HG03060 (cell line): ENCODE data around the gene OPALIN.

Experiments used
- ATAC-seq: cut with Tn5 transposase; IDR thresholded peaks from one replicate; pipeline ENCODE4 v1.9.1; 2021; ENCODE audit warnings: low read depth, moderate number of reproducible peaks; ENCODE audit not compliant: unreplicated experiment

Gene OPALIN

DNA sequence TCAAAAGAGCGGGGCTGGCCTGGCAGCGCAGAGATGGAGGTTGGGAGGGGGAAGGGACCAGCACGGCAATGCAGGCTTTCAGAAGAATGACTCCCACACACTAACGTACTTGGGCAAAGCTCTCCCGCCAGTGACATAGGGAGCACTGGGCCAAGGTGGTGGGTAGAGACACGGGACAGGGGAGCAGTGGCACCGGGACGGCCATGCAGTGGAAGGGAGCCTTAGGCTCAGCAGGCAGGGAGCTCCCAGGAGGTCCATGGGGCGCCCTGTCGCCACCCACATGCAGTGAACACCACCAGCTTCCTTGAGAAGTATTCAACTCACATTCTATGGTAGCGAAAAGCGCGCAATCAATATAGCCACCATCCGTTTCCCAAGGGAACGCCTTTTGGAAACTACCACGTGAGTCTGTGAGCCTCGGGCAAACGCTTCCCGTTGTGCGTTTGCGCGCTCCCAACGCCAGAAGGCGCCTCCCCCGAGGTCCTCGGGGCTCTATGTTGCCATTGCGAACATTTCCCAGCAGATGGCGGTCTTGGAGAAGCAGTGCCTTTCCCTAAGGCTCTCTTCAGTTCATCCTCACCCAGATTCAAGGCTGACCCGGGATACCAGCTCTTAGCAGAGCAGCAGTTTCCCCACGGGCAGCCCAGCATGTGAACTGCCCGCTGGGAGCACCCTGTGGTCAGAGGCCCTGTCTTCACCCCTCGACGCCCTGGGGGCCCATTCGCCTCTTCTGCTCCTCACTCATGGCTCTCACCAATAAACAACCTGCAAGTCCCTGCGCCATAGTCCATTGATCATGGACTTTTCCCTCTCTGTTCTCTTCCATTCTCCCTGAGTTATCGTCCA, 16.4 kb upstream of the OPALIN start:
- no peak for ATAC-seq

DNA sequence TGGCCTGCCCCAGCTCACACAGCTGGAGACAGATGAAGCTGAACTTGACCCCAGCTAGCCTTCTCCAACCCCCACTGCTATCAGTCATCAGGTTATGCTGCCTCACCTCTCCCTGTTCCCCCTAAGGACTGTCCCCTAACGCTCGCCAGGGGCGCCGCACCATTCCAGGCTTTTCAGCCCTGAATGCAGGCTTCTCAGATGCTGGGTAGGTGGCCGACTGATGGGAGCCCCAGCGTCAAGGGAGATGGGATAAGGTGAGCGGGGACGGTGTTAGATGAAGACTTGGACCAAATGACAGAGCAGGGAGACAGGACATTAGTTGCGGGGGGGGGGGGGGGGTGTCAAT, 15.8 kb upstream of the OPALIN start:
- no peak for ATAC-seq

DNA sequence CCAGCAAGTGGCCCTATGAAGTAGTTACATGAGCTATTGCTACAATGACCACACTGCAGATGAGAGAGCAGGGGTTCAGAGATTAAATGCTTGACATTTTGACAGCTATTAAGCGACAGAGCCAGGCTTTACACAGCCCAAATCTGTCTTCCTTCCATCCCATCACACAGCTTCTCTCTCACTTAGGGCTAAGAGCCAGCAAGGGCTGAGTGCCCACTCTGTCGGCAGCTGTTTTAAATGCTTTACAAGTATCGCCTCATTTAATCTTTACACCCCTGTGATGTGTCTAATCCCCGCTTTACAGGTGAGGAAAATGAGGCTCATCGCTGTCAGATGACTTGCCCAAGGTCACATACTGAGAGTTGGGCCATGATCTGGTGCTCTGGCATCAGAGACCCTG, 15.2 kb upstream of the OPALIN start:
- no peak for ATAC-seq

DNA sequence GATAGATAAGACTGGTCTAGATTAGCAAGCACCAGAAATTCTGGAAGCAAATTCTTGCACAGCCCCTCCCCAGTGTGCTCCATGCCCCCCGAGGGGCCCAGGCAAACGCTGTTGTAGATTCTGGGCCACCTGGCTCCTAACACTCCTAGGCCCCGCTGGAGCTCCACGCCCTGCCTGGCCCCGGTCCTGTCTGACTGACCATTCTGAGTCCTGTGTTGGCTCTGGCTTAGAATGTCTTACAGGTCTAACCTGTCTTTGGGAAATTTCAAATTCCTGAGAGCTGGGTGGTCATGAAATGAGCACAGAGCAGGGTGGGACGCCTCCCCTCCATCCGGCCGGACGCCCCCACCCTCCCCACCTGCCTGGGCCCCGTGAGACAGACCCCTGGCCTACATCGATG, 12.6 kb upstream of the OPALIN start:
- ATAC-seq, result no peak

DNA sequence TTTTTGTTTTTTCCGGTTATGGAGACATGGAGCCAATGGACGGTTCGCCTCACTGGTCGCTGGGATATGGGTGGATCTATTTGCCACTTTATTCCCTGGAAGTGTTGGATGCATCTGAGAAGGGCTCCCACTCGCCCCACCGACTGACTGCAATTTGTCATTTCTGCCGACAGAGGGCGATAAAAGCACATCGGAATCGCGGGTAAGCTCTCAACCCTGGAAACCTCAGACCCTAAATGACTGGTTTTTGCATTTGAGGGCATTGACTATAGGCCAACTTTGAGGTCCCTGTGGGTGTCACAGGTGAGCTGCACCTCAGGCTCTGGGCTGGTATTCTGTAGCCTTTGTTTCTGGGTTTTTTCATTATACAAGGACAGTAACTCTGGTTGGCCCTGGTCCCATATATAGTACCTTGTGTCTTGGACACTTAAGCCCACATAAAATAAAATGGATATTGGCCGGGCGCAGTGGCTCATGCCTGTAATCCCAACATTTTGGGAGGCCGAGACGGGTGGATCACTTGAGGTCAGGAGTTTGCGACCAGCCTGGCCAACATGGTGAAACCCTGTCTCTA, 11.9 kb upstream of the OPALIN start:
- ATAC-seq, result no peak

DNA sequence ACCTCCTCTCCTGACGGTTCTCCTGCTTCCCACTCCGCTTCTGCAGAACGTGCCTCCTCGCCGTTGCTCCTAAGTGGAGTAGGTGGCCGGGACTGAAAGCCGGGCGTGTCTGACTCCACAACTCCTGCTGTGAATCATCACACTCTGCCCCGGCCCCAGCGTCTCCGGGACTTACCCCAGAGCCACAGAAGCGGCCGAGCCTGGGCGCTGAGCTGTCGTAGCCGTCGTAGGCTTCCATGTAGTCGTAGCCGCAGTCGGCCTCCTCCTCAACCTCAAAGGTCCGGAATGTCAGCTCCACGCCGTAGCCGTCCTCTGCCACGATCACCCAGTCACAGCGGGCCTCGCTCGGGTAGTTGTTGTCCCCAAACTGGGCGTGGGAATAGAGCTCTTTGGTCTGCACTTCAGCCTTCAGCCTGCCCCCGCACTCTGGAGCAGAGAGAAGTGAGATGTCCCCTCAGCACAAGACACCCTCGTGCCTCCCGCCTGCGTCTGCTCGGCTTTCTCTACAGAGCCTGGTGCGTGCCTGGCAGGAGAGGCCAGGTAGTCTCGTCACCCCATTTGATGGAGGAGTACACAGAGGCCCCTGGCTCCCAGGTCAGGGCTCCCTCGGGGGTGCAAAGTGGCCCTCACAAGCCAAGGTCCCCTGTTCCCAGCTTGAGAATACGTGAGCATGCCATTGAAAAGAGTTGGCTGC, 11.2 kb upstream of the OPALIN start:
- ATAC-seq, result no peak

DNA sequence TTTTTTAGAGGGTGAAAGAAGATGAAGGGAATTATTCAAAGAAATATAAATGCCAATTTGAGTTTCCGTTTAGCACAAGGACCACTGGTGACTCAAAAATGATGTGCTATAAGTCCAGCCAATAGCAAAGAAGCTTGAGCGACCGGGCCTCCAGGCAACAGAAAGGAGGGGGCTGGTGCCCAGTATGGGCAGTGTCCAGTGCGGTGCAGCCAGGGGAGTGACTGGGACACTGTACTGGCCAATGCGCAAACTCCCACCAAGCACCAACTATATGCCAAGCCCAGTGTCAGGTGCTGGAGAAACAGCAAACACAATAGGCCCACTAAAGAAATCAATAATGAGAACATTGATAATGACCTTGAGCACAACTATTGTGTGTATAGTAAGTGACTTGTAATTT, 10.2 kb upstream of the OPALIN start:
- ATAC-seq, result no peak

DNA sequence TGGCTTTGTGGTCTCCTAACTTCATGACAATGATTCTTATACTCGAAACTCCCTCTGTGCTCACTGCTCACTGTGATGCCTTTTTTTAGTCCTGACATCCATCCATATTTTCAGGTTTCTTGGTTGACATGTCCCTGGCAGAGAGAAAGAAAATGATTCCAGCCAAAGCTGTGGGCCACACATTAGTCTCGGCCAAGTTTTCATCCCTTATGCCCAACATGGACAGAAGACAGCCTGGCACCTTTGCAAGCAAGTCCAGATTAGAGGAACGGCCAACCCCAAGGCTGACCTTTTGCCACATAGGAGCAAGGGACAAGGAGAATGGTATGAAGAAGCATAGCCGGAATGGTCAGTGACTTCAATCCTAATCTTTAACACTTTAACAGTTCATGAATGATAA, 8.7 kb upstream of the OPALIN start:
- ATAC-seq, result no peak

DNA sequence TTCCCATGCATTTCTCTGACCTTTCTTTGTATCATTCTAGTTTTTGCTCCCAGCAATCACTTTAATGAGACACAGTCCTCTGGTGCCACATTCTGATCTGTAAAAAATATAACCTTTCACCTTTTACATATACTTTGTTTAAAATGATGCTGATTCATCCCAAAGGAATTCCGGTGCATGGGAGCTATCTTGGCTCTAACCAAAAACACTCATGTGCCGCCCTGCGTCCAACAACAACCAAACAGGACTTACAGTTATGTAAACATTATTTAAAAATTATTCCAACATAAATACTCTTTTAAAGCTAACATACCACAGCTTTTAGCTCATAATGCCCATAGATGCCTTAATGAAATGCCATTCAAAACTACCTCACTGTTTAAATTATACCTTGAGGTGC, 7.7 kb upstream of the OPALIN start:
- ATAC-seq, result no peak

DNA sequence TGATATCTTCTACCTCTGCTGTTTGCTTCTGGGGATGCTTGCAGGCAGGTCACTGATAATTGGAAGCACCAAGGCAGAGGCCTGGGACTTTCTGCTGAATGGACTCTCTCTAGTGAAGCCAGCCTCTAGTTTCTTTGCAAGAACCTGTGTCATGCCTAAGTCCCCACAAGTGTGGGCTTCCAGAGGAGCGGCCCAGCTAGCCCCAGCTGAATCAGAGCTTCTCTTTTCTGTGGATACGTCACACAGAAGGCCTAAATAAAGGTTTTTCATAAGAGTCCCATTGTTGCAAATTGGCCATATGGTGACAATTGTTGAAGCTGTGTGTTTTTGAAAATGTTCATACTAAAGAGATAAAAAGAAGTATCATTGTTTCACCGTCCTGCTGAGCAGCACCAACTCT, 6.8 kb upstream of the OPALIN start:
- ATAC-seq, result no peak

DNA sequence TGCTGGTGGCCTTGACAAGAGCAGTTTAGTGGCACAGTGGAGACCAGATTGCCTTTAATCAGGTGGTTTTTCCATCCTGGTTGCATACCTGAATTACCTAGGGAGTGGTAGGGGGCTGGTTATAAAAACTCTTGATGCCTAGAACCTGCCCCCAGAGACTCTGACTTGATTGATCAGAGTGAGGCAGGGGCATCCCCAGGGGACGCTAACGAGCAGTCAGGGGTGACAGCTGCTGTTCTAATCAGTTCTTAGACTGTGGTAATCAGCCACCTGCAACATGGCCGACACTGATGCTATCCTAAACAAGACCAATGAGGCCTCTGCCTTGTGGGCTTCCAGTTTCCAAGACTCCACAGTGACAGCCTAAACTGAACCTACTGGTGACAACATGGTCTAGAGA, 2.0 kb upstream of the OPALIN start:
- no peak for ATAC-seq

DNA sequence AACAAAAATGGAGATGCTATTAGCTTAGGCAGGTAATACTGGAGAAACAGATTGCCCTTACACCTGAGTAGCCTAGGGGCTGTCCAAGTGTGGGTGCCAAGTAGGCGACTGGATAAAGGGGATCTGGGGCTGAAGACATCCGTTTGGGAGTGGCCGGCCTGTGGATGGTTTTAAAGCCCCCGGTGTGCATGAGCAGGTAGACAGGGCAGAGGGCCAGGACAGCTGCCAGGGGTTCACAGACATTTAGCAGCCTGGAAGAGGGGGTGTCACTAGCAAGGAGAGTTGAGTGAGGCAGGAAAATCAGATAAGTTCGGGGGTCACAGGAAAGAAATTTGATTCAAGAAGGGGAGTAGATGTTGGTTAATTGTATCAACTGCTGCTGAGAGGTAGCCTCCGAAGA, 1.5 kb upstream of the OPALIN start:
- no peak for ATAC-seq

DNA sequence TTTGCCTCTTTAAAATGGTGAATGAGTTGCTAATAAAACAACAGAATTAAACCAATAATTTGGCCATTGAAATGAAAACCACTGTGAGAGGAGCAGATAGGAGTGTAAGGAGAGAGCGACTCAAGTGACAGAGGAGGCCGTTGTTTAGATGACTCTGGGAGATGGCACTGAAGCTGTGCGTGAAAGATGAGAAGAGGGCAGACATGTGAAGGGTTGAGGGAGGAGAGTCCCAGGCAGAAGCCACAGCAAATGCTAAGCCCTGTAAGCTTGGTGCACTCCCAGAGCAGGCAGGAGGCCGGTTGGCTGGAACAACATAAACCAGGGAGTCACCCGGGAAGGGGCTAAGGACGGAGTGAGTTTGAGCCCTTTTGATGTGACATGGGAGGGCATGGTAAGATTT, 814 bp upstream of the OPALIN start:
- no peak for ATAC-seq

DNA sequence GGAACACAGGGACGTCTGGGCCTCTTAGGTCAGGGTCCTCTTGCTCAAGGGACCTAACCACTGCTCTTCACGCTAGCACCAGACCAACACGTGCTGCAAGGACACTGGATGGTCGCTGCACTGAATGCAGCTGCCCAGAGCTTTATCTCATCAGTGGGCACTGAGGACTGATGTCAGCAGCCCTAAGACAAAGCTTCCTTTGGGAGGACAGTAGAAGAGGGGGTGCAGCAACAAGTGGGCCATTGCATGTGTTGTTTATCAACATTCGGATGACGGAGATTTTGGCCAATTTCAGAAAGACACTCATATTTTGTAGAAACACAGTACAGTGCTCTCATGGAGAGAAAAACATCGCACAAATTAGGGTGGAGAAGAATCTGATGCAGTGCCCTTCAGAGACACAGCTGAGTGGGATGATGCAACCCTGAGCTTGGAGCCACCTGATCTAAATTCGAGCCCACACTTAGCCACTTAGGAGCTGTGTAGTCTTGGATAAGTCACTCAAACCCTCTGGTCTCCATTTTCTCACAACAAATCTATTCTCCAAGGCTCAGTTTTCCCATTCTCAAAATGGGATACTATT, 1.7 kb downstream of the OPALIN start:
- ATAC-seq, result no peak

DNA sequence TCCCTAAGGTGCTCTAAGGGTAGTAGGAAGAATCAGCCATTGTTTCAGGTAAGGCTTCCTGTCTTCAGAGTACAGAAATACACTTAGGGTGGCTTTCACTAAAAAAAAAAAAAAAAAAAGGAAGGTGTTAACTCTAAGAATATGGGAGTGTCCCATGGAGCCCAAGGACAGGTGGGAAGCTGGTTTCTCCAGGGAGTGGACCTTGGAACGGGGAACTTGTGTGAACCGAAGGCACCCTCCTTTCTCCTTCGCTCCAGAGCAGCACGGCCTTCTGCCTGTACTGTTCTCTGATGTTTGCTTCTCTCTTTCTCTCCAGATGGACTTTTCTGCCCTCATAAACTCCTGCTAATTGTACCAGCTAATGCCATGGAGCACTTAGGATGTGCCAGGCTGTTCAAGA, 6.2 kb downstream of the OPALIN start:
- ATAC-seq, result no peak

DNA sequence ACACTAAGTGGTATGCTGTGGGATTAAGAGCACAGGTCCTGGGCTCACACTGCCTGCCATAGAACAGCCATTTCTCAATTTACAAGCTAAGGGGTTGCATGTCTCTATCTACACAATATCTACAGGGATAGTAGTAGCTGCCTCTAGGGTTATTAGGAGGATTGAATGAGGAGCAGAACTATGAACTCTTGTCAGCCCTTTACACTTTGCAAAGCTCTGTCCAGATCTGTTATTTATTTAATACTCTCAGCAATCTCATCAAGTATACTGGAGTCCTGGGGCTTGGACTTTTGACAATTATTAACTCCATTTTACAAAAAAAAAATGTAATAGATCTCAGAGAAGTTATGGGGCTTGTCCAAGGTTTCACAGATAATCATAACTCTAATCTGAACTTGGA, 6.8 kb downstream of the OPALIN start:
- no peak for ATAC-seq

DNA sequence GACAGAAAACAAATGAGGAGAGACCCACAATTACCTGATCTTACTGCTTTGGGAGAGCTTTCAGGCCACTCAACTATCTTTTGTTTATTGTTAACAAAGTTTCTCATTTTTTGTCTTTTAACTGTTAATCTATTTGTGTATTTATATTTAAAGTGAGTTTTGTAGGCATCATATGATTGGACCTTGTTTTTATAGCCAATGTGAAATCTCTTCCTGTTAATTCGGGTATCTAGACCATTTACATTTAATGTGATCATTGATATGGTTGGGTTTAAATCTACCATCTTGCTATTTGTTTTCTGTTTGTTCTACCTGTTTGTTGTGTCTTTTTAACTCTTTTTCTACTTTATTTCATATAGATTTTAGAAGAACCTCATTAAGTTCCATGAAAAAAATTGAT, 12.5 kb downstream of the OPALIN start:
- ATAC-seq, result no peak

DNA sequence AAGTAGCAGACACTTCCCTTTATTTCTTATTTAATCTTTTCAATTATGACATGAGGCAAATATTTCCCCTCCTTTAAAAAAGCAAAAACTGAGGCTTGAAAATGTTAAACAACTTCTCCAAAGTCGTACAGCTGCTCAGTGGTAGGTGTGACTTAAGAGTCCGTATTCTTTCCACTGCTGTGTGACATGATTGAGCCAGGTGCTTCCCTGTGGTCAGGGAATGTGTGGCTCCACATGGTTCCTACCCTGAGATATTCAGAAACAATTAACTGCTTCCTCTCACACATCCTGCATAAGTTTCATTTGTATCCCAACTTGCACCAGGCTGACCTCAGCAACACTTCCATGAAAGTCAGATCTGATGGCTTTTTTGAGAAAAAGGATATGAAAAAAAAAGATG, 13.6 kb downstream of the OPALIN start:
- no peak for ATAC-seq

DNA sequence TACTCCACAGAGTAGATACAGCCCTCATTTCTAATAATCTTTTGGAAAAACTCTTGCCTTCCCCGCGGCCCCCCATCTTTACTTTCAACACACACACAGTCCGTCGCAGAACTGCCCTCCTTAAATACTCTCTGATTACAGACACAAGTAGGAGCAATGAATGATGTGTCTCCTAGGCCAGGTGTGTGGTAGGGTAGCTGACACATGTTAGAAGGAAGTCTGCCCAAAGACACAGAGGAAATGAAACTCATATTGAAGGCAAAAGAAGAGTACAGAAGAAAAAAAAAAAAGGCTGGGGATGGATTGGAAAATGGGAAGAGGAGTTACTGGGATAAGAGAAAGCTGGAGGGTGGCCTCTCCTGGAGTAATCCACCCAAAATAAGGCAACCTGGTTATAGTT, 14.6 kb downstream of the OPALIN start:
- ATAC-seq, result no peak

DNA sequence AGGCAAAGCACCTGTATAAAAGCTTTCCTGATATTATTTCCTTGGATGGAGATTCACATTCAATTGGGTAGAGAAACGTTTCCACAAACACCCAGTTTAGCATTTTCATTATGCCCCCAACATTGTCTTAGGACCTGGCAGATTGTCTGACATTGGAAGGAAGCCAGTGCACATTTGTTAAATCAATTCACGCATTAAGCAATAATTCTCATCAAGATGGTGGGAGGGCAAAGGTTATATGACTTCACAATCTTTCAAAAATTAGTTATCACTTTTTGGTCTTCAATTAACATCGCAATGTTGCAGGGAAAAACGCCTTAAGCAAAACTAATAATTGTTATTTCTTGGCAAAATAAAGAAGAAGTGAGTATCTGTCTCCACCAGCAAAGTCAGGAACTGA, 16.4 kb downstream of the OPALIN start:
- ATAC-seq, result no peak
